Measurements from ENCODE around the gene MED9.

DNA sequence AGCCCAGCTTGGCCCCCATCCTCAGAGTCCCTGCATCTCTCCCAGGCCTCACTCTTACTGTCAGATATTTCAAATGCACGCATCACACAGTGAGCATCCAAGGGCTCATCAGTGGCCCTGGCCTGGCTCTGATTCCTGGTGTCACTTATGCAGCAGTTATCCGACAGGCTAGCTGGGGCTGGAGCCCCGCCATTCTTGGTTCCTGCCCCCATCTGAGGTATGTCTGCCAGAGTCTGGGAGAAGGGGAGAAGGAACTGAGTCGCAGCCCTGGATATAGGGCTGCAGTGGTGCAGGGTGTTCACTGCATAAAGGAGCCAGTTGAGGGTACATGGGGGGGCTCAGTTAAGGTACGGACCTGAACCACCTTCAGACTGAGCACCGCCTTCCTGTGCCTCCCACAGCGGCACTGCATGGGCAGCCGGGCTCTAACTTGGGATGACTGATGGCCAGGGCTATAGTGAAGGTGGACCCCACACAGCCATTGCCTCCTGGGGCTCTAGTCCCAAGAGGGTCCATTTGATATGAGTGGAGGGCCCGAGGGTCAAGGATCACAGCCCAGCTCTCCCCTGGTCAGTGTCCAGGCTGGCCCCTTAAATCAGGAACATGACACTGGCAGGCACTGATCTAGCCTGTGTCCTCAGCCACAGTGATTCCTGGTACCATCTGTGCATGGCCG lies 21.2 kb downstream of the MED9 start:
- TF ChIP-seq, protein P1, sequence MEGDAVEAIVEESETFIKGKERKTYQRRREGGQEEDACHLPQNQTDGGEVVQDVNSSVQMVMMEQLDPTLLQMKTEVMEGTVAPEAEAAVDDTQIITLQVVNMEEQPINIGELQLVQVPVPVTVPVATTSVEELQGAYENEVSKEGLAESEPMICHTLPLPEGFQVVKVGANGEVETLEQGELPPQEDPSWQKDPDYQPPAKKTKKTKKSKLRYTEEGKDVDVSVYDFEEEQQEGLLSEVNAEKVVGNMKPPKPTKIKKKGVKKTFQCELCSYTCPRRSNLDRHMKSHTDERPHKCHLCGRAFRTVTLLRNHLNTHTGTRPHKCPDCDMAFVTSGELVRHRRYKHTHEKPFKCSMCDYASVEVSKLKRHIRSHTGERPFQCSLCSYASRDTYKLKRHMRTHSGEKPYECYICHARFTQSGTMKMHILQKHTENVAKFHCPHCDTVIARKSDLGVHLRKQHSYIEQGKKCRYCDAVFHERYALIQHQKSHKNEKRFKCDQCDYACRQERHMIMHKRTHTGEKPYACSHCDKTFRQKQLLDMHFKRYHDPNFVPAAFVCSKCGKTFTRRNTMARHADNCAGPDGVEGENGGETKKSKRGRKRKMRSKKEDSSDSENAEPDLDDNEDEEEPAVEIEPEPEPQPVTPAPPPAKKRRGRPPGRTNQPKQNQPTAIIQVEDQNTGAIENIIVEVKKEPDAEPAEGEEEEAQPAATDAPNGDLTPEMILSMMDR (IDR thresholded peaks at IDR 0.05): no peak
- no peak for TF ChIP-seq POLR2A (IDR thresholded peaks at IDR 0.05)

All from body of pancreas (tissue), 4 donors.